GM12892 (cell line): Measurements from ENCODE around the gene C10orf90.

Experiments
- POLR2A ChIP-seq: IDR thresholded peaks from 2 replicates; pipeline ENCODE4 v1.6.1; 2011; ENCODE audit warnings: low read depth, low read length, control low read depth
- POLR2AphosphoS5 ChIP-seq: IDR thresholded peaks from 2 replicates; pipeline ENCODE4 v1.6.1; 2011; ENCODE audit warnings: low read depth, low read length, control low read depth
- TAF1 ChIP-seq: IDR thresholded peaks from 2 replicates; pipeline ENCODE4 v1.6.1; 2011; ENCODE audit warnings: low read depth, mild to moderate bottlenecking, control low read depth, low read length, borderline replicate concordance

- TF ChIP-seq POLR2A (no peak), POLR2AphosphoS5 (no peak), TAF1 (no peak)
These were observed 216.3 kb downstream of the C10orf90 start for GRCh38 chr10:126454045-126454751.
